Mesendoderm (in vitro differentiated cells): ENCODE results near the gene CNTLN.

ENCODE experiments used
- DNase-seq: peaks from one replicate; pipeline ENCODE4 v3.0.0; 2013
- H2AK5ac ChIP-seq: 2 replicates; pipeline ENCODE4 v1.6.1; 2013; ENCODE audit warnings: low read length, inconsistent platforms
- H2BK120ac ChIP-seq: 2 replicates; pipeline ENCODE4 v1.6.1; 2013; ENCODE audit warnings: low read depth, mild to moderate bottlenecking, low read length, moderate library complexity, mixed read lengths
- H2BK15ac ChIP-seq: replicated peaks from 2 replicates; pipeline ENCODE4 v1.6.1; 2013; ENCODE audit warnings: low read depth, mild to moderate bottlenecking, moderate library complexity
- H2BK5ac ChIP-seq: 2 replicates; pipeline ENCODE4 v1.6.1; 2013; ENCODE audit warnings: low read length, inconsistent platforms
- H3K18ac ChIP-seq: 2 replicates; pipeline ENCODE4 v1.6.1; 2013; ENCODE audit warnings: mild to moderate bottlenecking, low read length, mixed read lengths
- H3K23ac ChIP-seq: one replicate; pipeline ENCODE4 v1.6.1; 2013; ENCODE audit warnings: low read length
- H3K27ac ChIP-seq: 2 replicates; pipeline ENCODE4 v1.5.1; 2013; ENCODE audit warnings: low read depth, mild to moderate bottlenecking, inconsistent platforms, low read length, moderate library complexity
- H3K27me3 ChIP-seq: 2 replicates; pipeline ENCODE4 v1.6.1; 2013; ENCODE audit warnings: low read length, control low read depth, mild to moderate bottlenecking, inconsistent platforms; ENCODE audit not compliant: insufficient read depth, poor library complexity
- H3K36me3 ChIP-seq: 2 replicates; pipeline ENCODE4 v1.6.1; 2013; ENCODE audit warnings: low read length, inconsistent platforms; ENCODE audit not compliant: control insufficient read depth, insufficient read depth
- H3K4ac ChIP-seq: one replicate; pipeline ENCODE4 v1.6.1; 2013; ENCODE audit warnings: low read depth, mild to moderate bottlenecking, low read length, moderate library complexity
- H3K4me1 ChIP-seq: 2 replicates; pipeline ENCODE4 v1.6.1; 2013; ENCODE audit warnings: low read depth, low read length, inconsistent platforms; ENCODE audit not compliant: control insufficient read depth
- H3K4me2 ChIP-seq: 2 replicates; pipeline ENCODE4 v1.6.1; 2013; ENCODE audit warnings: low read length
- H3K4me3 ChIP-seq: 2 replicates; pipeline ENCODE4 v1.5.1; 2013; ENCODE audit warnings: mild to moderate bottlenecking, low read length
- H3K56ac ChIP-seq: one replicate; pipeline ENCODE4 v1.6.1; 2013; ENCODE audit warnings: low read length
- H3K79me1 ChIP-seq: 2 replicates; pipeline ENCODE4 v1.6.1; 2013; ENCODE audit warnings: low read length, inconsistent platforms
- H3K79me2 ChIP-seq: 2 replicates; pipeline ENCODE4 v1.6.1; 2013; ENCODE audit warnings: mild to moderate bottlenecking, low read length; ENCODE audit not compliant: control insufficient read depth, insufficient read depth
- H3K9ac ChIP-seq: 2 replicates; pipeline ENCODE4 v1.6.1; 2013; ENCODE audit warnings: low read length, inconsistent platforms
- H4K5ac ChIP-seq: one replicate; pipeline ENCODE4 v1.6.1; 2013; ENCODE audit warnings: low read length
- H4K8ac ChIP-seq: one replicate; pipeline ENCODE4 v1.6.1; 2013; ENCODE audit warnings: low read depth, mild to moderate bottlenecking, control low read depth, low read length, moderate library complexity
- WGBS: extraction: QIAGEN DNeasy Blood & Tissue Kit; methylation state at CpG from one replicate; pipeline ENCODE4 v1.1.7; 2013; ENCODE audit warnings: low lambda C conversion rate, missing lambda C conversion rate; ENCODE audit not compliant: insufficient coverage; ENCODE audit errors: extremely low coverage; 5-methylcytosine and 5-hydroxymethylcytosine counted together

The CNTLN gene

DNA sequence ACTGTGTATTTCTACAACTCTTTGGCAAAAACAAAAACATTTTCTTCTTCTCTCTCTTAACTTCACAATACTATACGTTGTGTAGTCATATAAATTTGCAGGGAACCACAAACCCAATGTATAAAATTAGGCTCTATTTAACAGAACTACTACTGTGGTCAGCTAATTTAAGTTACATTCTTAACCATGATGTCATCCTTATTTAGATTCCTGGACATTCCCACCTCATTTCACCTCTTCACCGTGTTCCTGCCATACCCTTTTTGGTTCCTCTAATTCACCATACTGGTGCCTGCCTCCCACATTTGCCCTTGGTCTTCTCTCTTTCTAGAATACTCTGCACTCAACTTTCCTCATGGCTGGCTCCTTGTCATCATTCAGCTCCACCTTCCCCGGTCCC is 368.4 kb downstream of the CNTLN start:
- no peak overlapping the region for H3K4ac ChIP-seq
- no peaks in the 10 kb centered on the region for H3K4me1 ChIP-seq
- no peak overlapping the region for H4K8ac ChIP-seq
- no peak overlapping the region for H3K18ac ChIP-seq
- H3K36me3 ChIP-seq: no peaks in the 10 kb centered on the region
- peak; percentile 15 for DNase-seq
- no peak overlapping the region for H3K4me2 ChIP-seq
- no peak overlapping the region for H2AK5ac ChIP-seq
- no peak overlapping the region for H3K4me3 ChIP-seq
- H3K56ac ChIP-seq: no peak overlapping the region
- no peak overlapping the region for H3K23ac ChIP-seq
- no peak overlapping the region for H2BK5ac ChIP-seq
- WGBS: no CpG with 5 or more reads among the region's 3 CpGs
- H3K79me1 ChIP-seq: no peaks in the 10 kb centered on the region
- no peak overlapping the region for H2BK15ac ChIP-seq
- no peak overlapping the region for H4K5ac ChIP-seq
- no peaks in the 10 kb centered on the region for H3K27me3 ChIP-seq
- H3K9ac ChIP-seq: no peak overlapping the region
- no peaks in the 10 kb centered on the region for H3K79me2 ChIP-seq
- no peak overlapping the region for H3K27ac ChIP-seq
- no peak overlapping the region for H2BK120ac ChIP-seq

DNA sequence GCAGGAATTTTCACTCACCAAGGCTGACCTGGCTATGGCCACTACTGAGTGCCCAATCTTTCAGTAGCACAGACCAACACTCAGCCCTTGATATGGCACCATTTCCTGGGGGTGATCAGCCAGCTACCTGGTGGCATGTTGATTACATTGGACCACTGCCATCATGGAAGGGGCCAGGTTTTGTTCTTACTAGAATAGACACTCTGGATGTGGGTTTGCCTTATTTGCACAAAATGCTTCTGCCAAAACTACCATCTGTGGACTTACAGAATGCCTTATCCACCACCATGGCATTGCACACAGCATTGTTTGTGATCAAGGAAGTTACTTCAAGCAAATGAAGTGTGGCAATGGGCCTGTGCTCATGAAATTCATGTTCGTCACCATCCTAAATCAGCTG is 374.3 kb downstream of the CNTLN start:
- H3K36me3 ChIP-seq: no peaks in the 10 kb centered on the region
- no peaks in the 10 kb centered on the region for H3K79me1 ChIP-seq
- no peak overlapping the region for H4K8ac ChIP-seq
- H4K5ac ChIP-seq: no peak overlapping the region
- H3K4me2 ChIP-seq: no peak overlapping the region
- H3K27ac ChIP-seq: no peak overlapping the region
- no peak overlapping the region for H3K23ac ChIP-seq
- WGBS: no CpG with 5 or more reads among the region's 1 CpG
- H3K56ac ChIP-seq: no peak overlapping the region
- H3K4ac ChIP-seq: no peak overlapping the region
- no peak overlapping the region for H3K9ac ChIP-seq
- no peaks in the 10 kb centered on the region for H3K4me1 ChIP-seq
- H2BK15ac ChIP-seq: no peak overlapping the region
- no peaks in the 10 kb centered on the region for H3K79me2 ChIP-seq
- H2AK5ac ChIP-seq: no peak overlapping the region
- no peaks in the 10 kb centered on the region for H3K27me3 ChIP-seq
- no peak for DNase-seq
- H3K4me3 ChIP-seq: no peak overlapping the region
- no peak overlapping the region for H3K18ac ChIP-seq
- no peak overlapping the region for H2BK120ac ChIP-seq
- no peak overlapping the region for H2BK5ac ChIP-seq

DNA sequence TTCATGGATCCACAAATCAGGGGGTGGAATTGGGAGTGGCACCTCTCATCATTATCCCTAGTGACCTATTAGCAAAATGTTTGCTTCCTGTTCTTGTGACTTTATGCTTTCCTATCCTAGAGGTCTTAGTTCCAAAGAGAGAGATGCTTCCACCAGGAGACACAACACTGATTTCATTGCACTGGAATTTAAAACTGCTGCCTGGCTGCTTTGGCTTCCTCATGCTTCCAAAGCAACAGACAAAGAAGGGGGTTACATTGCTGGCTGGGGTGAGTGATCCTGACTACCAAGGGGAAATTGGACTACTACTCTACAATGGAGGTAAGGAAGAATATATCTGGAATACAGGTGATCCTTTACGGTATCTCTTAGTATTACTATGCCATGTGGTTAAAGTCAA is 374.9 kb downstream of the CNTLN start:
- Histone ChIP-seq H3K4me3 (no peak overlapping the region), H3K27me3 (no peaks in the 10 kb centered on the region), H2AK5ac (no peak overlapping the region), H3K79me2 (no peaks in the 10 kb centered on the region), H3K9ac (no peak overlapping the region), H2BK15ac (no peak overlapping the region), H3K56ac (no peak overlapping the region), H3K4me1 (no peaks in the 10 kb centered on the region), H2BK120ac (no peak overlapping the region), H3K23ac (no peak overlapping the region), H2BK5ac (no peak overlapping the region), H4K5ac (no peak overlapping the region), H3K79me1 (no peaks in the 10 kb centered on the region), H3K4me2 (no peak overlapping the region), H3K36me3 (no peaks in the 10 kb centered on the region), H3K4ac (no peak overlapping the region), H3K18ac (no peak overlapping the region), H3K27ac (no peak overlapping the region), H4K8ac (no peak overlapping the region)
- DNase-seq: peak; percentile 48
- no CpG with 5 or more reads among the region's 1 CpG for WGBS

DNA sequence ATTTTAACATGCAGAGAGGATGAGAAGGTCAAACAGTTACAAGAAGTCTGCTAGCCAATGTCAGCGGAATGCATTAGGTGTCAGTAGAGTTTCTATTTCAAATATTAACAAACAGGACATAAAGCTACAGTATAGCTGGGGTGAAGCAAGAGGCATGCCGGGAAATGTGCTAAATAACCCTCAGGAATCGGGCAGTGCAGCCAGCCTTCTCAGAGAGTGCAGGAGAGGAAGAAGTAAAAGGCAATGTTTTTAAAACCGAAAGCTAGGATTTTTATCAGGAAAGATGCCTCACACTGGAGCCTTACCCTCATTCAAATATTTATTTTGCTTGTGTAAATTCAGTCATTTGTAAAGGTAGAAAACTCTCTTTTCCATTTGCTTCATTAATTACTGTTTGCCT is 384.9 kb downstream of the CNTLN start:
- Histone ChIP-seq H2BK120ac (no peak overlapping the region), H3K23ac (no peak overlapping the region), H2BK15ac (no peak overlapping the region), H2AK5ac (no peak overlapping the region), H3K4me3 (no peak overlapping the region), H3K56ac (no peak overlapping the region), H4K5ac (no peak overlapping the region), H3K4ac (no peak overlapping the region), H3K79me2 (no peaks in the 10 kb centered on the region), H3K27me3 (no peaks in the 10 kb centered on the region), H3K79me1 (no peaks in the 10 kb centered on the region), H4K8ac (no peak overlapping the region), H3K36me3 (no peaks in the 10 kb centered on the region), H2BK5ac (no peak overlapping the region), H3K18ac (no peak overlapping the region), H3K4me1 (no peaks in the 10 kb centered on the region), H3K9ac (no peak overlapping the region), H3K4me2 (no peak overlapping the region), H3K27ac (no peak overlapping the region)
- no peak for DNase-seq
- no CpG with 5 or more reads among the region's 4 CpGs for WGBS

DNA sequence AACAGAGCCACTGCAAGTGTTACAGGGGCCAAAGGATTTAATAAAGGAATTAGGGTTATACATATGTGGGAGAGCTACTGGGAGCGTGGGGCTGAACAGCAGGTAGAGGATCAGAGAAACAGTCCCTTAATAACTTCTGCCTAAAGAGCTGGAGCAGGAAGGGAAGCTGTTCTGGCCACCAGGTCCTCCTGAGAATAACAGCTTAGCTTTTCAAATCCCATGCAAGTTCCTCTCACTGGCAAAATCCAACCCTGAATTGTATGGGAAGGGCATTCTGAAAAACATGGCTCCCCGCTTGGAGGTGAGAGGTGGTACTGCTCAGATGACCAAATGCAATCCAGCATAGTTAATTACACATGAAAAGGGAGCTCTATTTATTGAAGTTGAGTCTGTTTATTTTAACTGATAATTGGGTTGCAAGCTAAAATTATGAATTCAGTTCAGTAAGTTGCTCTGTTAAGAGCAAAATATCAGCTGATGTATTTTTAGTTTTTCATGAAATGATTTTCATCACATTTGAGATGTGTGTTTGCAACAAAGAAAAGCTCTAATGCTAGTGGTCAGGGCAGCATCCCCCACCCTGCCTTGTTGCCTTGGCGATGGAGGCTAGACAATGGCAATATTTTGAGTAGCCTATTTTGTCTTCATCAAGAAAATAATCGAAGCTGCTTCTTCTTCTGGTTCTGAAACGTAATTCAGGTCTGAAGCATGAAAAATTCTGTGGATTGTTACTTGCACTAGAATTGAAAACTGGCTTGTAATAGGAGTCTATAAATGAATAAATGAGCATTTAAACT is 385.6 kb downstream of the CNTLN start:
- no peaks in the 10 kb centered on the region for H3K27me3 ChIP-seq
- no peak overlapping the region for H4K5ac ChIP-seq
- H3K27ac ChIP-seq: no peak overlapping the region
- no peaks in the 10 kb centered on the region for H3K4me1 ChIP-seq
- H2BK120ac ChIP-seq: no peak overlapping the region
- no peak overlapping the region for H2BK5ac ChIP-seq
- no peak overlapping the region for H3K9ac ChIP-seq
- H3K23ac ChIP-seq: no peak overlapping the region
- no peaks in the 10 kb centered on the region for H3K79me1 ChIP-seq
- no peak overlapping the region for H3K4ac ChIP-seq
- no peak overlapping the region for H3K18ac ChIP-seq
- DNase-seq: peak; percentile 35
- H3K4me2 ChIP-seq: no peak overlapping the region
- H3K79me2 ChIP-seq: no peaks in the 10 kb centered on the region
- no peak overlapping the region for H4K8ac ChIP-seq
- no peak overlapping the region for H3K4me3 ChIP-seq
- WGBS: no CpG with 5 or more reads among the region's 5 CpGs
- H3K36me3 ChIP-seq: no peaks in the 10 kb centered on the region
- no peak overlapping the region for H2AK5ac ChIP-seq
- H2BK15ac ChIP-seq: no peak overlapping the region
- no peak overlapping the region for H3K56ac ChIP-seq
